ENCODE data around the gene TNFRSF12A.
A peak's percentile ranks its signal among the peaks of the same experiment; 100 is the strongest.

The TNFRSF12A gene

GRCh38 chr16:3025032-3026002, 5.1 kb downstream of the TNFRSF12A start:
- TF ChIP-seq CTCF (IDR thresholded peaks at IDR 0.05): no peak

GRCh38 chr16:3026003-3026378, 5.8 kb downstream of the TNFRSF12A start:
- TF ChIP-seq CTCF (IDR thresholded peaks at IDR 0.05): no peak

- TF ChIP-seq CTCF (IDR thresholded peaks at IDR 0.05): no peak
Measured at GRCh38 chr16:3026609-3027488, 6.7 kb downstream of the TNFRSF12A start.

- TF ChIP-seq CTCF (IDR thresholded peaks at IDR 0.05): no peak
Measured at GRCh38 chr16:3027489-3027795, 7.3 kb downstream of the TNFRSF12A start.

- peak; percentile 94 for TF ChIP-seq CTCF (IDR thresholded peaks at IDR 0.05)
Measured at GRCh38 chr16:3027983-3028715, 8.0 kb downstream of the TNFRSF12A start.

- TF ChIP-seq CTCF (IDR thresholded peaks at IDR 0.05): no peak
Measured at GRCh38 chr16:3028716-3029319, 8.7 kb downstream of the TNFRSF12A start.
